ENCODE results near the gene AACS. TPM values are rescaled to one million over a fixed set of nuclear protein-coding genes. Genes with fewer than 3 reads are reported as not detected.

Gene AACS
- total RNA-seq, 1 experiment from 2014 or later: 52.8 TPM

DNA sequence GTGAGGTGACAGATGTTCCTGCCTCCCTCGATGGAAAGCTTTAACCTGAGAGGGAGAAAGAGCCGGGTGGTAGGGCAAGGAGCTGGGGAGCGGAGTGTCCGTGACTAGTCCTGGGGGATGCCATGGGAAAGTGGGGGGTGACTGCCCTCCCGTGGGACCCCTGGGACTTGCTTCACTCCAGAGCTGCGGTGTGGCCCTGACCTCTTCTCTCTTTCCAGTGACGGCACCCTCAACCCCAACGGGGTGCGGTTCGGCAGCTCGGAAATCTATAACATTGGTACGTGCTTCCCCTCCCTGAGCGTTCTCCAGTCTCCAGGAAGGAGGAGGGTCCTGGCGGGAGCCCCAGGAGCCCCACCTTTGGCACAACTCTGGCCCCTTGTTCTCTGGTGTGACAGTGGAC lies 69.3 kb downstream of the AACS start:
- Mint-ChIP-seq H3K4me3 (ENCODE audit: unreplicated experiment) (no peak overlapping the region), H3K27me3 (ENCODE audit: insufficient read depth, unreplicated experiment) (no peaks in the 10 kb centered on the region), H3K4me1 (ENCODE audit: insufficient read depth, unreplicated experiment) (no peaks in the 10 kb centered on the region), H3K36me3 (ENCODE audit: insufficient read depth, unreplicated experiment) (peaks cover 46% of the 10 kb centered on the region), H3K27ac (ENCODE audit: low read depth, unreplicated experiment) (no peak overlapping the region), H3K9me3 (ENCODE audit: unreplicated experiment) (no peaks in the 10 kb centered on the region)
- POLR2A ChIA-PET: no interaction called here
- CTCF ChIA-PET: interaction anchor here (0.6 to 1.0 kb wide), 2 partner anchors 19 to 243 kb away, joined by 3 to 5 read pairs; no protein-coding TSS in a partner anchor
- intact Hi-C loops (cut with micrococcal nuclease): no loop called here
- no TSS peak for BruUV-seq (replicated peaks)
- DNase-seq (ENCODE audit: unreplicated experiment): no peak
- TF ChIP-seq, protein P1, sequence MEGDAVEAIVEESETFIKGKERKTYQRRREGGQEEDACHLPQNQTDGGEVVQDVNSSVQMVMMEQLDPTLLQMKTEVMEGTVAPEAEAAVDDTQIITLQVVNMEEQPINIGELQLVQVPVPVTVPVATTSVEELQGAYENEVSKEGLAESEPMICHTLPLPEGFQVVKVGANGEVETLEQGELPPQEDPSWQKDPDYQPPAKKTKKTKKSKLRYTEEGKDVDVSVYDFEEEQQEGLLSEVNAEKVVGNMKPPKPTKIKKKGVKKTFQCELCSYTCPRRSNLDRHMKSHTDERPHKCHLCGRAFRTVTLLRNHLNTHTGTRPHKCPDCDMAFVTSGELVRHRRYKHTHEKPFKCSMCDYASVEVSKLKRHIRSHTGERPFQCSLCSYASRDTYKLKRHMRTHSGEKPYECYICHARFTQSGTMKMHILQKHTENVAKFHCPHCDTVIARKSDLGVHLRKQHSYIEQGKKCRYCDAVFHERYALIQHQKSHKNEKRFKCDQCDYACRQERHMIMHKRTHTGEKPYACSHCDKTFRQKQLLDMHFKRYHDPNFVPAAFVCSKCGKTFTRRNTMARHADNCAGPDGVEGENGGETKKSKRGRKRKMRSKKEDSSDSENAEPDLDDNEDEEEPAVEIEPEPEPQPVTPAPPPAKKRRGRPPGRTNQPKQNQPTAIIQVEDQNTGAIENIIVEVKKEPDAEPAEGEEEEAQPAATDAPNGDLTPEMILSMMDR (IDR thresholded peaks at IDR 0.05; ENCODE audit: unreplicated experiment): no peak

- Mint-ChIP-seq H3K9me3 (ENCODE audit: unreplicated experiment) (no peaks in the 10 kb centered on the region), H3K27me3 (ENCODE audit: insufficient read depth, unreplicated experiment) (no peaks in the 10 kb centered on the region), H3K27ac (ENCODE audit: low read depth, unreplicated experiment) (no peak overlapping the region), H3K36me3 (ENCODE audit: insufficient read depth, unreplicated experiment) (peaks cover 48% of the 10 kb centered on the region), H3K4me3 (ENCODE audit: unreplicated experiment) (no peak overlapping the region), H3K4me1 (ENCODE audit: insufficient read depth, unreplicated experiment) (peaks cover 5% of the 10 kb centered on the region)
- DNase-seq (ENCODE audit: unreplicated experiment): no peak
- BruUV-seq (replicated peaks): no TSS peak
- TF ChIP-seq, protein P1 (IDR thresholded peaks at IDR 0.05; ENCODE audit: unreplicated experiment): no peak
- intact Hi-C loops (cut with micrococcal nuclease): no loop called here
- ChIA-PET CTCF (no interaction called here), POLR2A (interaction anchor here (0.7 kb wide), 1 partner anchor 306 kb away, joined by 3 read pairs; no protein-coding TSS in a partner anchor)
Observed at GRCh38 chr12:125135906-125136305, 70.7 kb downstream of the AACS start.

DNA sequence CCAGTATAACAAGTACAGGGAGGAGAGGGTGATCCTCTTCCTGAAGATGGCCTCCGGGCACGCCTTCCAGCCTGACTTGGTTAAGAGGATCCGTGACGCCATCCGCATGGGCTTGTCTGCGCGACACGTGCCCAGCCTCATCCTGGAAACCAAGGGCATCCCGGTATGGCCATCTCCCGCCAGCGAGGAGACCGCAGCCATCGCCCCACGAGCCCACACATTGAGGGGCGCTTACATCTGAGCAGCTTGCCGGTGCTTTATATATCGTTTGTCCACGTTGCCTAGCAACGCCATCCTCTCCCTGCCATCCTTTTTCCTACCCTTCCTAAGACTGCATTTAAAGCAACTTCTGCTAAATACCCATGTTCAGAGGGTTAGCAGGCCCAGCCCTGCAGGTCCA lies 71.5 kb downstream of the AACS start:
- Mint-ChIP-seq H3K27ac (ENCODE audit: low read depth, unreplicated experiment) (no peak overlapping the region), H3K27me3 (ENCODE audit: insufficient read depth, unreplicated experiment) (no peaks in the 10 kb centered on the region), H3K4me3 (ENCODE audit: unreplicated experiment) (no peak overlapping the region), H3K4me1 (ENCODE audit: insufficient read depth, unreplicated experiment) (peaks cover 5% of the 10 kb centered on the region), H3K9me3 (ENCODE audit: unreplicated experiment) (no peaks in the 10 kb centered on the region), H3K36me3 (ENCODE audit: insufficient read depth, unreplicated experiment) (peaks cover 40% of the 10 kb centered on the region)
- intact Hi-C loops (cut with micrococcal nuclease): no loop called here
- ChIA-PET CTCF (no interaction called here), POLR2A (no interaction called here)
- DNase-seq (ENCODE audit: unreplicated experiment): no peak
- TF ChIP-seq, protein P1 (IDR thresholded peaks at IDR 0.05; ENCODE audit: unreplicated experiment): no peak
- no TSS peak for BruUV-seq (replicated peaks)

GRCh38 chr12:125137766-125138344 lies 72.6 kb downstream of the AACS start:
- H3K4me1 Mint-ChIP-seq (ENCODE audit: insufficient read depth, unreplicated experiment): peaks cover 11% of the 10 kb centered on the region
- DNase-seq (ENCODE audit: unreplicated experiment): no peak
- peak overlapping the region; percentile 62 for H3K27ac Mint-ChIP-seq (ENCODE audit: low read depth, unreplicated experiment)
- BruUV-seq (replicated peaks): no TSS peak
- TF ChIP-seq, protein P1 (IDR thresholded peaks at IDR 0.05; ENCODE audit: unreplicated experiment): no peak
- no peak overlapping the region for H3K4me3 Mint-ChIP-seq (ENCODE audit: unreplicated experiment)
- peaks cover 29% of the 10 kb centered on the region for H3K36me3 Mint-ChIP-seq (ENCODE audit: insufficient read depth, unreplicated experiment)
- ChIA-PET CTCF (interaction anchor here (0.6 kb wide), 1 partner anchor 237 kb away, joined by 3 read pairs; no protein-coding TSS in a partner anchor), POLR2A (no interaction called here)
- H3K27me3 Mint-ChIP-seq (ENCODE audit: insufficient read depth, unreplicated experiment): no peaks in the 10 kb centered on the region
- intact Hi-C loops (cut with micrococcal nuclease): no loop called here
- no peaks in the 10 kb centered on the region for H3K9me3 Mint-ChIP-seq (ENCODE audit: unreplicated experiment)
